HepG2 (cell line): Measurements from ENCODE around the gene KAZN. TPM values are rescaled to one million over a fixed set of nuclear protein-coding genes. Genes with fewer than 3 reads are reported as not detected.

Source experiments
- ETS1 ChIP-seq: sonication (generic); formaldehyde crosslinking; IDR thresholded peaks from 2 replicates; pipeline ENCODE4 v1.4.0; 2020; ENCODE audit warnings: missing genetic modification reagents
- FOXK2 ChIP-seq: fragments of 450-650 bp; IDR thresholded peaks from 2 replicates; pipeline ENCODE4 v1.6.1; 2016
- HDAC1 ChIP-seq: sonication (generic); formaldehyde crosslinking; IDR thresholded peaks from 2 replicates; pipeline ENCODE4 v1.5.1; 2020; ENCODE audit warnings: mild to moderate bottlenecking, missing genetic modification reagents
- HNRNPUL1 ChIP-seq: fragments of 200-400 bp; formaldehyde crosslinking; IDR thresholded peaks from 2 replicates; pipeline ENCODE4 v1.6.1; 2017; ENCODE audit warnings: low read depth, mild to moderate bottlenecking, low read length, moderate library complexity
- KLF16 ChIP-seq, 2 experiments: sonication (generic) in 1 of 2; formaldehyde crosslinking in 1 of 2; IDR thresholded peaks; 2 replicates each; pipeline versions ENCODE4 v1.6.1 to v1.8.0; 2016 to 2023; ENCODE audit warnings: missing genetic modification reagents in 2 of 2, missing compliant biosample characterization in 1 of 2
- MAFK ChIP-seq, 2 experiments: IDR thresholded peaks in 1 of 2; conservative IDR thresholded peaks in 1 of 2; 2 replicates each; pipeline ENCODE4 v1.6.1; 2011; ENCODE audit warnings: improper control_type of control experiment in 2 of 2, low read length in 2 of 2
- MED13 ChIP-seq: sonication (generic); formaldehyde crosslinking; IDR thresholded peaks from 2 replicates; pipeline ENCODE4 v1.5.0; 2020; ENCODE audit warnings: missing genetic modification reagents
- MIER2 ChIP-seq: IDR thresholded peaks from 2 replicates; pipeline ENCODE4 v1.6.1; 2016; ENCODE audit warnings: missing biosample characterization, missing genetic modification reagents
- SP4 ChIP-seq: sonication (generic); formaldehyde crosslinking; IDR thresholded peaks from 2 replicates; pipeline ENCODE4 v1.8.1; 2023; ENCODE audit warnings: mild to moderate bottlenecking, missing genetic modification reagents
- TOPORS ChIP-seq: sonication (generic); formaldehyde crosslinking; IDR thresholded peaks from 2 replicates; pipeline ENCODE4 v1.8.0; 2023; ENCODE audit warnings: mild to moderate bottlenecking, missing genetic modification reagents
- ZBTB20 ChIP-seq: sonication (generic); formaldehyde crosslinking; IDR thresholded peaks from 2 replicates; pipeline ENCODE4 v1.8.1; 2023; ENCODE audit warnings: missing genetic modification reagents, low read depth, mild to moderate bottlenecking, borderline replicate concordance
- ZBTB8A ChIP-seq: sonication (generic); formaldehyde crosslinking; IDR thresholded peaks from 2 replicates; pipeline ENCODE4 v1.4.0; 2020; ENCODE audit warnings: mild to moderate bottlenecking, low read depth, missing genetic modification reagents, borderline replicate concordance
- ZMAT3 ChIP-seq: sonication (generic); formaldehyde crosslinking; conservative IDR thresholded peaks from 2 replicates; pipeline ENCODE4 v1.7.0; 2021; ENCODE audit warnings: missing genetic modification reagents
- ZNF446 ChIP-seq: sonication (generic); formaldehyde crosslinking; IDR thresholded peaks from 2 replicates; pipeline ENCODE4 v1.5.0; 2020; ENCODE audit warnings: mild to moderate bottlenecking, missing genetic modification reagents
- ZNF512B ChIP-seq: sonication (generic); formaldehyde crosslinking; IDR thresholded peaks from 2 replicates; pipeline ENCODE4 v1.5.1; 2020; ENCODE audit warnings: missing genetic modification reagents, mild to moderate bottlenecking, borderline replicate concordance
- ZNF589 ChIP-seq: sonication (generic); formaldehyde crosslinking; conservative IDR thresholded peaks from 2 replicates; pipeline ENCODE4 v1.8.0; 2022; ENCODE audit warnings: mild to moderate bottlenecking, moderate library complexity, missing genetic modification reagents
- ZNF75D ChIP-seq: sonication (generic); formaldehyde crosslinking; IDR thresholded peaks from 2 replicates; pipeline ENCODE4 v1.8.1; 2023; ENCODE audit warnings: missing genetic modification reagents, mild to moderate bottlenecking, borderline replicate concordance
- ZXDC ChIP-seq: sonication (generic); formaldehyde crosslinking; IDR thresholded peaks from 2 replicates; pipeline ENCODE4 v1.5.0; 2020; ENCODE audit warnings: mild to moderate bottlenecking, missing genetic modification reagents
- polyA plus RNA-seq, 8 experiments: library from polyadenylated mRNA; depleted of rRNA in 3 of 8; stranded (reverse) in 7 of 8; unstranded in 1 of 8; fragments of >200 nt; fragmentation: Illumina TruSeq in 4 of 8; extraction: Trizol in 4 of 8; gene quantifications; 2 replicates each; pipeline versions ENCODE4 v1.2.1 to v1.2.3, GENCODE V29; 2011 to 2016; ENCODE audit warnings: low read depth in 4 of 8, missing spikeins in 1 of 8, mixed read lengths in 1 of 8; ENCODE audit not compliant: insufficient read depth in 1 of 8
- total RNA-seq, 5 experiments: library from RNA; depleted of rRNA; stranded (reverse); fragments of >200 nt; fragmentation: Illumina TruSeq; extraction: Trizol; gene quantifications; 2 replicates each; pipeline ENCODE4 v1.2.3, GENCODE V29; 2016; ENCODE audit warnings: low read depth in 1 of 5
- TF ChIP-seq, protein P1 (sequence below): IDR thresholded peaks from 2 replicates; pipeline ENCODE4 v1.6.1; 2016; ENCODE audit warnings: missing compliant biosample characterization, missing genetic modification reagents, borderline replicate concordance

Gene KAZN
- total and polyA plus RNA-seq, 2 of the 13 experiments (the other 11 are each of a cell fraction or from before 2014, with no cell fraction given): 10.4 to 13.5 TPM

- TF ChIP-seq MAFK (conservative IDR thresholded peaks at IDR 0.05 in 1 of 2, IDR thresholded peaks at IDR 0.05 in 1 of 2; ENCODE audit: low read length in 2 of 2) (no peak), ZBTB8A (CRISPR knock-in tag) (no peak), HDAC1 (CRISPR knock-in tag) (peak; percentile 72), MIER2 (CRISPR knock-in tag) (no peak), ZBTB20 (CRISPR knock-in tag) (no peak; the same call in 1 of the 2 replicates), MED13 (no peak), ETS1 (CRISPR knock-in tag) (no peak), ZNF589 (CRISPR knock-in tag) (no peak), SP4 (peak; percentile 49), FOXK2 (no peak), KLF16 (CRISPR knock-in tag; IDR thresholded peaks at IDR 0.05) (no peak), ZMAT3 (CRISPR knock-in tag) (no peak), ZNF75D (no peak), HNRNPUL1 (no peak), ZNF446 (no peak; the same call in 1 of the 2 replicates), TOPORS (CRISPR knock-in tag) (no peak), ZNF512B (no peak), ZXDC (CRISPR knock-in tag) (no peak)
- TF ChIP-seq, protein P1, sequence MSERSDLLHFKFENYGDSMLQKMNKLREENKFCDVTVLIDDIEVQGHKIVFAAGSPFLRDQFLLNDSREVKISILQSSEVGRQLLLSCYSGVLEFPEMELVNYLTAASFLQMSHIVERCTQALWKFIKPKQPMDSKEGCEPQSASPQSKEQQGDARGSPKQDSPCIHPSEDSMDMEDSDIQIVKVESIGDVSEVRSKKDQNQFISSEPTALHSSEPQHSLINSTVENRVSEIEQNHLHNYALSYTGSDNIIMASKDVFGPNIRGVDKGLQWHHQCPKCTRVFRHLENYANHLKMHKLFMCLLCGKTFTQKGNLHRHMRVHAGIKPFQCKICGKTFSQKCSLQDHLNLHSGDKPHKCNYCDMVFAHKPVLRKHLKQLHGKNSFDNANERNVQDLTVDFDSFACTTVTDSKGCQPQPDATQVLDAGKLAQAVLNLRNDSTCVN (CRISPR knock-in tag): no peak
These were observed 554.8 kb downstream of the KAZN start, which contains the start of gene TMEM51 (continued) for GRCh38 chr1:15153184-15153841.
